NT2/D1 (cell line): ENCODE results near the gene XPO1.

ENCODE experiments used
- SUZ12 ChIP-seq: IDR thresholded peaks from 2 replicates; pipeline ENCODE4 v1.6.1; 2011; ENCODE audit not compliant: insufficient read length, insufficient read depth; ENCODE audit errors: extremely low read depth
- YY1 ChIP-seq: IDR thresholded peaks from 2 replicates; pipeline ENCODE4 v1.6.1; 2011; ENCODE audit not compliant: insufficient read length, insufficient read depth
- ZNF274 ChIP-seq: IDR thresholded peaks from 2 replicates; pipeline ENCODE4 v1.6.1; 2011; ENCODE audit warnings: mild to moderate bottlenecking, low read depth, low read length

GRCh38 chr2:61461404-61461803, 76.8 kb downstream of the XPO1 start:
- no peak for TF ChIP-seq ZNF274
- no peak for TF ChIP-seq YY1
- TF ChIP-seq SUZ12, result no peak
